WTC11 (cell line): ENCODE results near the gene GAS6. TPM values are rescaled to one million over a fixed set of nuclear protein-coding genes. Genes with fewer than 3 reads are reported as not detected.

ENCODE experiments used
- ATAC-seq: fragments of 200-7000 bp; cut with Tn5 transposase; 2 replicates; pipeline ENCODE4 v1.10.0; 2021; ENCODE audit warnings: mild to moderate bottlenecking, moderate library complexity
- CTCF ChIA-PET: fragments of 300-600 bp; sonication (Branson Sonifier 250); formaldehyde crosslinking; loops from one replicate; lab custom pipeline; 2021; ENCODE audit warnings: antibody characterized with exemption; lab: Charles Lee
- POLR2A ChIA-PET: fragments of 350-600 bp; sonication (Branson Sonifier 250); formaldehyde crosslinking; loops from one replicate; lab custom pipeline; 2021; ENCODE audit warnings: antibody characterized with exemption; lab: Charles Lee
- DNase-seq: peaks from one replicate; pipeline ENCODE4 v3.0.0; 2021; ENCODE audit warnings: low spot score
- H3K27ac Mint-ChIP-seq: 2 replicates; pipeline ENCODE4 v1.8.0; 2021; ENCODE audit warnings: mixed read lengths
- H3K27me3 Mint-ChIP-seq: 2 replicates; pipeline ENCODE4 v1.8.0; 2021; ENCODE audit warnings: low read depth, mild to moderate bottlenecking, moderate library complexity, mixed read lengths
- H3K36me3 Mint-ChIP-seq: 2 replicates; pipeline ENCODE4 v1.8.0; 2021; ENCODE audit warnings: mixed read lengths
- H3K4me1 Mint-ChIP-seq: 2 replicates; pipeline ENCODE4 v1.8.0; 2022; ENCODE audit warnings: mixed read lengths
- H3K4me3 Mint-ChIP-seq: 2 replicates; pipeline ENCODE4 v1.8.0; 2021; ENCODE audit warnings: mild to moderate bottlenecking, moderate library complexity, mixed read lengths
- H3K9me3 Mint-ChIP-seq: 2 replicates; pipeline ENCODE4 v1.8.0; 2021; ENCODE audit warnings: mixed read lengths
- CDX4 ChIP-seq: fragments of 250-450 bp; sonication (Bioruptor Pico); IDR thresholded peaks from 2 replicates; pipeline ENCODE4 v1.9.0; 2021; ENCODE audit warnings: moderate library complexity, mild to moderate bottlenecking, inconsistent platforms, borderline replicate concordance
- E2F4 ChIP-seq: sonication (generic); formaldehyde crosslinking; IDR thresholded peaks from 2 replicates; pipeline ENCODE4 v1.8.1; 2022; ENCODE audit warnings: low read depth, mild to moderate bottlenecking, moderate library complexity, missing genetic modification reagents, borderline replicate concordance
- EMX1 ChIP-seq: fragments of 250-450 bp; sonication (Bioruptor Pico); IDR thresholded peaks from 2 replicates; pipeline ENCODE4 v1.8.0; 2021; ENCODE audit warnings: mild to moderate bottlenecking
- FOXK1 ChIP-seq: sonication (generic); formaldehyde crosslinking; IDR thresholded peaks from 2 replicates; pipeline ENCODE4 v1.8.0; 2022; ENCODE audit warnings: mild to moderate bottlenecking, moderate library complexity, missing genetic modification reagents
- FOXP4 ChIP-seq: sonication (generic); formaldehyde crosslinking; IDR thresholded peaks from 2 replicates; pipeline ENCODE4 v1.8.0; 2022; ENCODE audit warnings: mild to moderate bottlenecking, missing genetic modification reagents
- GTF2I ChIP-seq: fragments of 250-450 bp; sonication (Bioruptor Pico); conservative IDR thresholded peaks from 2 replicates; pipeline ENCODE4 v1.4.0; 2021; ENCODE audit warnings: mild to moderate bottlenecking
- HMGA2 ChIP-seq: fragments of 250-450 bp; sonication (Bioruptor Pico); IDR thresholded peaks from 2 replicates; pipeline ENCODE4 v1.4.0; 2021; ENCODE audit warnings: mild to moderate bottlenecking, moderate library complexity
- IRF2 ChIP-seq: sonication (generic); formaldehyde crosslinking; IDR thresholded peaks from 2 replicates; pipeline ENCODE4 v1.8.0; 2022; ENCODE audit warnings: low read depth, missing genetic modification reagents, borderline replicate concordance
- MAX ChIP-seq: sonication (generic); formaldehyde crosslinking; IDR thresholded peaks from 2 replicates; pipeline ENCODE4 v1.8.0; 2022; ENCODE audit warnings: mild to moderate bottlenecking, missing genetic modification reagents
- MXD4 ChIP-seq: fragments of 250-450 bp; sonication (Bioruptor Pico); IDR thresholded peaks from 2 replicates; pipeline ENCODE4 v1.8.0; 2021; ENCODE audit warnings: mild to moderate bottlenecking, moderate library complexity, borderline replicate concordance
- NFYB ChIP-seq: sonication (generic); formaldehyde crosslinking; conservative IDR thresholded peaks from 2 replicates; pipeline ENCODE4 v1.8.0; 2022; ENCODE audit warnings: low read depth, missing genetic modification reagents
- NR2C2 ChIP-seq: sonication (generic); formaldehyde crosslinking; IDR thresholded peaks from 2 replicates; pipeline ENCODE4 v1.8.0; 2022; ENCODE audit warnings: mild to moderate bottlenecking, missing genetic modification reagents
- OVOL2 ChIP-seq: fragments of 250-450 bp; sonication (Bioruptor Pico); IDR thresholded peaks from 2 replicates; pipeline ENCODE4 v1.9.0; 2021; ENCODE audit warnings: mild to moderate bottlenecking, borderline replicate concordance
- PREB ChIP-seq: sonication (generic); formaldehyde crosslinking; IDR thresholded peaks from 2 replicates; pipeline ENCODE4 v1.8.1; 2022; ENCODE audit warnings: mild to moderate bottlenecking, missing genetic modification reagents, moderate library complexity, borderline replicate concordance
- SOX15 ChIP-seq: fragments of 250-450 bp; sonication (Bioruptor Pico); IDR thresholded peaks from 2 replicates; pipeline ENCODE4 v1.9.0; 2021; ENCODE audit warnings: mild to moderate bottlenecking
- SP1 ChIP-seq: sonication (generic); formaldehyde crosslinking; conservative IDR thresholded peaks from 2 replicates; pipeline ENCODE4 v1.8.1; 2022; ENCODE audit warnings: missing genetic modification reagents
- USF2 ChIP-seq: sonication (generic); formaldehyde crosslinking; IDR thresholded peaks from 2 replicates; pipeline ENCODE4 v1.8.1; 2023; ENCODE audit warnings: mild to moderate bottlenecking, missing genetic modification reagents, moderate library complexity
- ZBTB21 ChIP-seq: sonication (generic); formaldehyde crosslinking; IDR thresholded peaks from 2 replicates; pipeline ENCODE4 v1.8.1; 2023; ENCODE audit warnings: mild to moderate bottlenecking, missing genetic modification reagents, borderline replicate concordance
- ZBTB43 ChIP-seq: sonication (generic); formaldehyde crosslinking; IDR thresholded peaks from 2 replicates; pipeline ENCODE4 v1.8.1; 2023; ENCODE audit warnings: mild to moderate bottlenecking, missing genetic modification reagents
- ZMAT4 ChIP-seq: fragments of 250-450 bp; sonication (Bioruptor Pico); IDR thresholded peaks from 2 replicates; pipeline ENCODE4 v1.9.0; 2021; ENCODE audit warnings: mild to moderate bottlenecking
- ZNF121 ChIP-seq: sonication (generic); formaldehyde crosslinking; IDR thresholded peaks from 2 replicates; pipeline ENCODE4 v1.8.0; 2023; ENCODE audit warnings: missing genetic modification reagents
- ZNF317 ChIP-seq: sonication (generic); formaldehyde crosslinking; IDR thresholded peaks from 2 replicates; pipeline ENCODE4 v1.8.1; 2023; ENCODE audit warnings: low read depth, mild to moderate bottlenecking, moderate library complexity, missing genetic modification reagents, borderline replicate concordance
- ZNF423 ChIP-seq: fragments of 250-450 bp; sonication (Bioruptor Pico); IDR thresholded peaks from 2 replicates; pipeline ENCODE4 v2.1.2; 2022; ENCODE audit warnings: mild to moderate bottlenecking, moderate library complexity
- ZNF671 ChIP-seq: fragments of 250-450 bp; sonication (Bioruptor Pico); IDR thresholded peaks from 2 replicates; pipeline ENCODE4 v1.8.0; 2021; ENCODE audit warnings: mild to moderate bottlenecking
- total RNA-seq: library from RNA; stranded (reverse); gene quantifications from 3 replicates; pipeline ENCODE4 v1.2.3, GENCODE V29; 2021

GAS6 gene
- total RNA-seq, 1 experiment from 2014 or later = 29.4 TPM

- TF ChIP-seq PREB (CRISPR knock-in tag) (no peak), SOX15 (CRISPR knock-in tag) (no peak)
Observed at GRCh38 chr13:113783200-113783881, 80.5 kb downstream of the GAS6 start (continued).

GRCh38 chr13:113782472-113782871 is 81.4 kb downstream of the GAS6 start:
- TF ChIP-seq CDX4 (CRISPR knock-in tag) (no peak), FOXK1 (CRISPR knock-in tag) (no peak), NFYB (no peak), E2F4 (no peak), MAX (CRISPR knock-in tag) (no peak), ZNF423 (CRISPR knock-in tag) (no peak), USF2 (CRISPR knock-in tag) (no peak), IRF2 (CRISPR knock-in tag) (no peak), ZBTB21 (CRISPR knock-in tag) (no peak), OVOL2 (CRISPR knock-in tag) (no peak), HMGA2 (CRISPR knock-in tag) (no peak), MXD4 (CRISPR knock-in tag) (no peak), GTF2I (CRISPR knock-in tag) (no peak), ZNF121 (CRISPR knock-in tag) (no peak), SP1 (no peak), EMX1 (CRISPR knock-in tag) (no peak)
- POLR2A ChIA-PET = no interaction called here
- H3K4me1 Mint-ChIP-seq = peaks cover 10% of the 10 kb centered on the region
- no peak overlapping the region for H3K27ac Mint-ChIP-seq
- no peak overlapping the region for H3K4me3 Mint-ChIP-seq
- H3K27me3 Mint-ChIP-seq = peaks cover 5% of the 10 kb centered on the region
- peaks cover 20% of the 10 kb centered on the region for H3K36me3 Mint-ChIP-seq
- DNase-seq (no peak), ATAC-seq (no peak)
- CTCF ChIA-PET = no interaction called here
- no peaks in the 10 kb centered on the region; the same call in none of the 2 replicates for H3K9me3 Mint-ChIP-seq

GRCh38 chr13:113781571-113781970 is 82.3 kb downstream of the GAS6 start:
- Mint-ChIP-seq H3K27me3 (peaks cover 5% of the 10 kb centered on the region), H3K36me3 (peaks cover 20% of the 10 kb centered on the region), H3K27ac (no peak overlapping the region), H3K4me1 (peaks cover 10% of the 10 kb centered on the region), H3K4me3 (no peak overlapping the region), H3K9me3 (no peaks in the 10 kb centered on the region; the same call in none of the 2 replicates)
- POLR2A ChIA-PET = no interaction called here
- CTCF ChIA-PET = no interaction called here
- ATAC-seq (no peak), DNase-seq (no peak)
- TF ChIP-seq OVOL2 (CRISPR knock-in tag) = no peak
- no peak for TF ChIP-seq ZNF671 (CRISPR knock-in tag)
- TF ChIP-seq ZNF317 = no peak
- TF ChIP-seq EMX1 (CRISPR knock-in tag) = no peak
- TF ChIP-seq ZBTB43 = no peak
- TF ChIP-seq ZNF121 (CRISPR knock-in tag) = no peak
- TF ChIP-seq FOXP4 (CRISPR knock-in tag) = no peak
- TF ChIP-seq ZNF423 (CRISPR knock-in tag) = no peak
- no peak for TF ChIP-seq IRF2 (CRISPR knock-in tag)
- TF ChIP-seq ZMAT4 (CRISPR knock-in tag) = no peak
- TF ChIP-seq NR2C2 (CRISPR knock-in tag) = no peak
